Panc1 (cell line): ENCODE results near the gene PTH2. TPM values are rescaled to one million over a fixed set of nuclear protein-coding genes. Genes with fewer than 3 reads are reported as not detected.

Source experiments
- ATAC-seq: fragments of 200-7000 bp; cut with Tn5 transposase; 2 replicates; pipeline ENCODE4 v1.9.1; 2020; ENCODE audit warnings: mild to moderate bottlenecking, moderate library complexity
- BruUV-seq: library from RNA; stranded (reverse); fragments of 400-500 nt; replicated peaks from 2 replicates; lab custom pipeline; 2021; lab: Mats Ljungman, UMichigan
- CTCF ChIA-PET: fragments of 300-600 bp; sonication (Branson Sonifier 250); formaldehyde crosslinking; loops from one replicate; lab custom pipeline; 2022; ENCODE audit warnings: antibody characterized with exemption; lab: Charles Lee
- POLR2A ChIA-PET: fragments of 300-600 bp; sonication (Branson Sonifier 250); formaldehyde crosslinking; loops from one replicate; lab custom pipeline; 2022; ENCODE audit warnings: antibody characterized with exemption; lab: Charles Lee
- DNase-seq: peaks from one replicate; pipeline ENCODE4 v3.0.0-alpha.2; 2010; ENCODE audit warnings: low read depth, low spot score
- H3K27ac ChIP-seq: 2 replicates; pipeline ENCODE4 v1.5.1; 2011; ENCODE audit warnings: mild to moderate bottlenecking, low read length, inconsistent platforms
- H3K27me3 ChIP-seq: fragments of 200-500 bp; sonication (Bioruptor generic); 2 replicates; pipeline ENCODE4 v1.6.0; 2014; ENCODE audit warnings: low read length, inconsistent platforms; ENCODE audit not compliant: control insufficient read depth, insufficient read depth
- H3K36me3 ChIP-seq: fragments of 200-500 bp; sonication (Bioruptor generic); 2 replicates; pipeline ENCODE4 v1.5.1; 2014; ENCODE audit warnings: inconsistent platforms, mild to moderate bottlenecking, low read length, moderate library complexity; ENCODE audit not compliant: control insufficient read depth, insufficient read depth
- H3K4me1 ChIP-seq: 2 replicates; pipeline ENCODE4 v1.5.1; 2011; ENCODE audit warnings: inconsistent platforms, mild to moderate bottlenecking, low read length, moderate library complexity; ENCODE audit not compliant: control insufficient read depth, insufficient read depth
- H3K4me3 ChIP-seq, 2 experiments: 2 replicates each; pipeline ENCODE4 v1.5.1; 2011 to 2012; ENCODE audit warnings: low read depth in 2 of 2, low read length in 2 of 2, mild to moderate bottlenecking in 2 of 2, inconsistent platforms in 1 of 2, moderate library complexity in 1 of 2
- H3K9me3 ChIP-seq: fragments of 200-500 bp; sonication (Bioruptor generic); 2 replicates; pipeline ENCODE4 v1.5.1; 2014; ENCODE audit warnings: low read depth, mild to moderate bottlenecking, inconsistent platforms, low read length, moderate library complexity; ENCODE audit not compliant: control insufficient read depth, insufficient read depth
- CTCF ChIP-seq: fragments of 450-650 bp; IDR thresholded peaks from 2 replicates; pipeline ENCODE4 v1.5.1; 2017; ENCODE audit warnings: mild to moderate bottlenecking
- POLR2AphosphoS5 ChIP-seq: IDR thresholded peaks from 2 replicates; pipeline ENCODE4 v1.6.1; 2012; ENCODE audit warnings: mild to moderate bottlenecking, low read depth, low read length, moderate library complexity
- REST ChIP-seq, 2 experiments: IDR thresholded peaks; 2 replicates each; pipeline ENCODE4 v1.6.1; 2011 to 2012; ENCODE audit warnings: low read depth in 2 of 2, control low read depth in 1 of 2, low read length in 1 of 2, mild to moderate bottlenecking in 1 of 2, moderate library complexity in 1 of 2; ENCODE audit not compliant: insufficient read depth in 1 of 2
- SIN3A ChIP-seq: IDR thresholded peaks from 2 replicates; pipeline ENCODE4 v1.6.1; 2012; ENCODE audit warnings: low read depth, mild to moderate bottlenecking, low read length, moderate library complexity, borderline replicate concordance; ENCODE audit not compliant: insufficient read depth
- TCF7L2 ChIP-seq: IDR thresholded peaks from 2 replicates; pipeline ENCODE4 v1.6.1; 2011; ENCODE audit warnings: mild to moderate bottlenecking, low read depth, low read length, inconsistent platforms
- in situ Hi-C: cut with HindIII; loops from 2 replicates; pipeline ENCODE4 v1.10.0; 2016; ENCODE audit warnings: low sequenced_read_pairs, low pct_unique_long_range_greater_than_20kb
- intact Hi-C: fragments of 100-400 bp; cut with micrococcal nuclease; formaldehyde crosslinking; loops from one replicate; pipeline ENCODE4 v1.10.0; 2022; ENCODE audit not compliant: unreplicated experiment
- total RNA-seq: library from RNA; stranded (reverse); gene quantifications from one replicate; pipeline ENCODE4 v1.2.1, GENCODE V29; 2021; ENCODE audit not compliant: unreplicated experiment

Gene PTH2
- total RNA-seq, 1 experiment from 2014 or later = not detected

GRCh38 chr19:49447485-49448431, 24.5 kb upstream of the PTH2 start:
- TF ChIP-seq SIN3A (no peak), CTCF (no peak), POLR2AphosphoS5 (no peak)
- ATAC-seq = no peak
- Histone ChIP-seq H3K27ac (no peak overlapping the region), H3K9me3 (no peaks in the 10 kb centered on the region), H3K36me3 (no peaks in the 10 kb centered on the region; the same call in 1 of the 2 replicates), H3K4me1 (no peaks in the 10 kb centered on the region), H3K27me3 (no peaks in the 10 kb centered on the region), H3K4me3 (no peak overlapping the region)
- no peak for DNase-seq
- ChIA-PET POLR2A (no interaction called here), CTCF (no interaction called here)
- BruUV-seq = no TSS peak
- in situ Hi-C loops = no loop called here
- intact Hi-C loops = no loop called here

GRCh38 chr19:49445997-49446396, 22.8 kb upstream of the PTH2 start:
- no TSS peak for BruUV-seq
- ATAC-seq = no peak

More at GRCh38 chr19:49445997-49446396, 22.8 kb upstream of the PTH2 start:
- Histone ChIP-seq H3K9me3 (no peaks in the 10 kb centered on the region), H3K27ac (no peak overlapping the region), H3K4me3 (no peak overlapping the region), H3K36me3 (no peaks in the 10 kb centered on the region), H3K27me3 (no peaks in the 10 kb centered on the region; the same call in 1 of the 2 replicates), H3K4me1 (no peaks in the 10 kb centered on the region)
- in situ Hi-C loops = no loop called here
- intact Hi-C loops = no loop called here
- ChIA-PET POLR2A (no interaction called here), CTCF (interaction anchor here (0.7 kb wide), 1 partner anchor 90 kb away, joined by 3 read pairs; no protein-coding TSS in a partner anchor)
- no peak for DNase-seq
- TF ChIP-seq REST (IDR thresholded peaks at IDR 0.05; ENCODE audit: insufficient read depth in 1 of 2, low read depth in 2 of 2, low read length in 1 of 2) (no peak), CTCF (no peak), POLR2AphosphoS5 (no peak), TCF7L2 (no peak), SIN3A (no peak)
